Neutrophil (primary cell): ENCODE results near the gene TAF5.

Experiments
- H3K27ac ChIP-seq: fragments of 200-600 bp; sonication (generic); 2 replicates; pipeline ENCODE4 v1.5.1; 2016; ENCODE audit warnings: mild to moderate bottlenecking, moderate library complexity
- H3K27me3 ChIP-seq: fragments of 200-600 bp; sonication (generic); 2 replicates; pipeline ENCODE4 v1.6.0; 2016; ENCODE audit warnings: mild to moderate bottlenecking
- H3K36me3 ChIP-seq: fragments of 200-600 bp; sonication (generic); 2 replicates; pipeline ENCODE4 v1.5.1; 2017
- H3K4me1 ChIP-seq, 2 experiments: fragments of 200-600 bp in 1 of 2; sonication (generic) in 1 of 2; 1 replicate in 1 of 2; 2 replicates in 1 of 2; pipeline versions ENCODE4 v1.5.1 to v1.6.1; 2013 to 2016; ENCODE audit warnings: low read depth in 1 of 2, low read length in 1 of 2, mild to moderate bottlenecking in 1 of 2, moderate library complexity in 1 of 2; ENCODE audit not compliant: control insufficient read depth in 1 of 2, insufficient read depth in 1 of 2
- H3K4me3 ChIP-seq, 2 experiments: fragments of 200-600 bp in 1 of 2; sonication (generic) in 1 of 2; 1 replicate in 1 of 2; 2 replicates in 1 of 2; pipeline ENCODE4 v1.5.1; 2013 to 2016; ENCODE audit warnings: low read depth in 1 of 2, low read length in 1 of 2, mild to moderate bottlenecking in 1 of 2, moderate library complexity in 1 of 2
- H3K9me3 ChIP-seq: fragments of 200-600 bp; sonication (generic); 2 replicates; pipeline ENCODE4 v1.5.1; 2016
- TF ChIP-seq, protein P1 (sequence below): fragments of 200-600 bp; sonication (generic); IDR thresholded peaks from 2 replicates; pipeline ENCODE4 v1.5.1; 2016; ENCODE audit warnings: antibody characterized with exemption

Gene TAF5

DNA sequence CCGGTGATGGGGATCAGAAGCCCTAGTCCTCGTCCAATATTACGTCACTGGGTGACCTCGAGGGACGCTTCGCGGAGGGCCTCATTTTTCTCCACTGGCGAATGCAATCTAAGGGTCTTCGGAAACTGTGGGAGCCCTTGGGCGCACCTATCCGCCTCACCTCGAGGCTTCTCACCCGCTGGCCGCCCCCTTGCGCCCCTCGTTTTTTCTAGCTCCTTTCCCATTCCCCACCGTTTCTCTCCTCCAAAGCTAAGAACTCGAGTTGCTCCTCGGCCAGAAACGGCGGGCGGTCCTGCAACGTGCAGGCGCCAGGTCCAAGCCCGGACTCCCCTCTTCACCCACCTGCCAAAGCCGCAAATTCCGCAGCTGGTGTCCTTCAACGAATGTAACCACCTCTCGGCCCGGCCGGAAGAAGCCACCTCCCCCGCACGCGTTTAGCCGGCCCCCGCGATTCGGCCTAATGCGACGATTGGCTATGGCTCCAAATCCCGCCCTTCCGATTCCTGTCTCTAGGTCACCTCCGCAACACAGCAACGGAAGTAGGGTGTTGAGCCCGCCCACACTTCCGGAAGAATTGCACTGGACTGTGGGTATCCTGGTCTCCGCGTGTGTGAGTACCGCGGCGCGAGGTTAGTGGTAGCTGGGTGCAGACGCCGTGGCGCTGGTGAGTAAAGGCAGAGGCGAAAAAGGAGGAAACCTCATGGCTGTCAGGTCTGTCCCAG lies 28.5 kb downstream of the TAF5 start, which contains the start of the genes ATP5MK and PDCD11:
Gene ATP5MK (minus strand): TSS at position 409 of the 722 bp plus-strand sequence. CDS start 4,018 bp downstream, outside the sequence.
Gene PDCD11 (plus strand): TSS at position 560 of the 722 bp plus-strand sequence. CDS start 1,801 bp downstream, outside the sequence.
- Histone ChIP-seq H3K27me3 (no peaks in the 10 kb centered on the region), H3K9me3 (no peaks in the 10 kb centered on the region), H3K36me3 (peaks cover 26% of the 10 kb centered on the region), H3K4me3 (peak within 1 kb of the TSS; percentile 78 to 90), H3K27ac (peak within 1 kb of the TSS; percentile 74), H3K4me1 (peaks cover 12 to 20% of the 10 kb centered on the region in 2 experiments)
- TF ChIP-seq, protein P1, sequence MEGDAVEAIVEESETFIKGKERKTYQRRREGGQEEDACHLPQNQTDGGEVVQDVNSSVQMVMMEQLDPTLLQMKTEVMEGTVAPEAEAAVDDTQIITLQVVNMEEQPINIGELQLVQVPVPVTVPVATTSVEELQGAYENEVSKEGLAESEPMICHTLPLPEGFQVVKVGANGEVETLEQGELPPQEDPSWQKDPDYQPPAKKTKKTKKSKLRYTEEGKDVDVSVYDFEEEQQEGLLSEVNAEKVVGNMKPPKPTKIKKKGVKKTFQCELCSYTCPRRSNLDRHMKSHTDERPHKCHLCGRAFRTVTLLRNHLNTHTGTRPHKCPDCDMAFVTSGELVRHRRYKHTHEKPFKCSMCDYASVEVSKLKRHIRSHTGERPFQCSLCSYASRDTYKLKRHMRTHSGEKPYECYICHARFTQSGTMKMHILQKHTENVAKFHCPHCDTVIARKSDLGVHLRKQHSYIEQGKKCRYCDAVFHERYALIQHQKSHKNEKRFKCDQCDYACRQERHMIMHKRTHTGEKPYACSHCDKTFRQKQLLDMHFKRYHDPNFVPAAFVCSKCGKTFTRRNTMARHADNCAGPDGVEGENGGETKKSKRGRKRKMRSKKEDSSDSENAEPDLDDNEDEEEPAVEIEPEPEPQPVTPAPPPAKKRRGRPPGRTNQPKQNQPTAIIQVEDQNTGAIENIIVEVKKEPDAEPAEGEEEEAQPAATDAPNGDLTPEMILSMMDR: peak; percentile 22

DNA sequence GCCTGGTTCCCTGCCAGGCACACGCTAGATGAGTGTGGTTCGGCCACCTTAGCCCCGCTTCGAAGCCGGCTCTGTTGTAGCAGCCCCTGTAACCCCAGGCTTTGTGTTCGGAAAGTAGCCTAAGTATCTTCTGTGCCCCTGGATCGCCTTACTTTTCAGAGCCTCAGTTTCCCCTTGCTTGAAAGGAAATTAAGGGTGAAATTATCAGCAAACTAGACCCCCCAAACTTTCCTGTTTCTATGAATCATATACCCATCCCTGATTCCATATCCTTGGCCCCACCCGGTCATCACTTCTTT lies 29.0 kb downstream of the TAF5 start:
- Histone ChIP-seq H3K4me1 (peaks cover 12 to 20% of the 10 kb centered on the region in 2 experiments), H3K36me3 (peaks cover 21% of the 10 kb centered on the region), H3K4me3 (peak overlapping the region; percentile 78 to 90), H3K27me3 (no peaks in the 10 kb centered on the region), H3K27ac (peak overlapping the region; percentile 74), H3K9me3 (no peaks in the 10 kb centered on the region)
- TF ChIP-seq, protein P1: peak; percentile 2

DNA sequence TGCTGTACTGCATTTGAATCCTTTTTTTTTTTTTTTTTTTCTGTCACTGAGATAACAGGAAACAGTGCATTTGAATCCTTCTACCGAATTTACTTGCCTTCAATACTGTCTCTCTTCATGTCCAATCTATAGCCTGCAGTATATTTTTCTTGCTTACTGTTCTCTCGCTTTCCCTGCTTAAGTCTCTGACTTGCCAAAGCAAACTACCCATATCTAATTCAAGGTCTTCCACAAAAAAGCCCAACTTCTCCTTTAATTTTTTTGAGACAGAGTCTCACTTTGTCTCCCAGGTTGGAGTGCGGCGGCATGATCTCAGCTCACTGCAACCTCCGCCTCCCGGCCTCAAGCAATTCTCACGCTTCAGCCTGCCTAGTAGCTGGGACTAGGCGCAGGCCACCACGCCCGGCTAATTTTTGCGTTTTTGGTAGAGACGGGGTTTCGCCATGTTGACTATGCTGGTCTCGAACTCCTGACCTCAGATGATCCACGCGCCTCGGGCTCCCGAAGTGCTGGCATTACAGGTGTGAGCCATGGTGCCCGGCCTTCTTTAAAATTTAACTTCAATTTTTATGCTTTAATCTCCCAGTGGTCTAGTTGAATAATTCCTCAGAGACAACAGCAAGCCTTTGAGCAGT lies 29.5 kb downstream of the TAF5 start:
- TF ChIP-seq, protein P1: no peak
- H3K4me3 ChIP-seq: peak overlapping the region; percentile 78 to 90
- no peak overlapping the region for H3K27ac ChIP-seq

DNA sequence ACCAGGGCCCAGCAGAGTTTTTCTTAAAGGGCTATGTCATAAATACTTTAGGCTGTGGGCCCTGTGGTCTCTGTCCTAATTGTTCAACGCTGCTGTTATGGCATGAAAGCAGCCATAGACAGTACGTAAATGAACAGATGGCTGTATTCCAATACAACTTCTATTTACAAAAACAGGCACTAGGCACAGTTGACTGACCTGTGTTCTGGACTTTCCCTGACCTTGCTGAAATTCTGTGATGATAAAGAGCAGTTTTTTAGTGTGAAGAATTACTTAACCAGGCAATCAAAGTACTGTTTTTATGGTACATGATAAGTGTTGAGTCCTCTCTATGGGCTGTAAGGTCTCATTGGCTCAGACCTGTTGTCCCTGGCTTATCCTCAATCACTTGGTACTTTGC lies 45.8 kb downstream of the TAF5 start:
- H3K27me3 ChIP-seq: no peaks in the 10 kb centered on the region
- H3K4me3 ChIP-seq: no peak overlapping the region
- no peak overlapping the region for H3K27ac ChIP-seq
- H3K9me3 ChIP-seq: no peaks in the 10 kb centered on the region
- TF ChIP-seq, protein P1: no peak
- H3K4me1 ChIP-seq: no peaks in the 10 kb centered on the region
- H3K36me3 ChIP-seq: peaks cover 72% of the 10 kb centered on the region

More for the DNA sequence above, 29.5 kb downstream of the TAF5 start:
- Histone ChIP-seq H3K27me3 (no peaks in the 10 kb centered on the region), H3K9me3 (no peaks in the 10 kb centered on the region), H3K4me1 (peaks cover 12 to 20% of the 10 kb centered on the region in 2 experiments), H3K36me3 (peaks cover 15% of the 10 kb centered on the region)

DNA sequence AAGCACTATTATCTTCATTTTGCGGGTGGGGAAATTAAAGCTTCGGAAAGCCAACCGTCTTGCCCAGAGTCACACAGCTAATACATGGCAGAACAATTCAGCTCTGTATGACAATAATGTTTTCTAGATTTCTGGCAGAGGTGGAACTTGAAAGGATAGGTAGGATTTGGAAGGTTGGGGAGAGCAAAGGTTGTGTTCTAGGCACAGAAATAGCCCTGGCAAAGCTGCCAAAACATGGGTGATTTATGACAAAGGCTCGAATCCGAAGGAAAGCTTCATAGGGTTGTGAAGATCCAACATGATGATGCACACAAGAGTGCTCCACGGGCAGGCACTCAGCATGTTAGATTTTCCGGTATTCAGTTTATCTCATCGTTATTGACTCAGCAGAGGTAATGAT lies 47.8 kb downstream of the TAF5 start:
- Histone ChIP-seq H3K27ac (no peak overlapping the region), H3K9me3 (no peaks in the 10 kb centered on the region), H3K36me3 (peaks cover 83% of the 10 kb centered on the region)

More for the DNA sequence above, 47.8 kb downstream of the TAF5 start:
- no peaks in the 10 kb centered on the region for H3K27me3 ChIP-seq
- no peaks in the 10 kb centered on the region for H3K4me1 ChIP-seq
- TF ChIP-seq, protein P1: no peak
- no peak overlapping the region for H3K4me3 ChIP-seq
